GM15510 (cell line): ENCODE results near the gene PDLIM5.

Source experiments
- POLR2A ChIP-seq: IDR thresholded peaks from 3 replicates; pipeline ENCODE4 v1.6.1; 2011; ENCODE audit warnings: borderline replicate concordance; ENCODE audit not compliant: insufficient read length; ENCODE audit errors: extremely low read depth

Gene PDLIM5

DNA sequence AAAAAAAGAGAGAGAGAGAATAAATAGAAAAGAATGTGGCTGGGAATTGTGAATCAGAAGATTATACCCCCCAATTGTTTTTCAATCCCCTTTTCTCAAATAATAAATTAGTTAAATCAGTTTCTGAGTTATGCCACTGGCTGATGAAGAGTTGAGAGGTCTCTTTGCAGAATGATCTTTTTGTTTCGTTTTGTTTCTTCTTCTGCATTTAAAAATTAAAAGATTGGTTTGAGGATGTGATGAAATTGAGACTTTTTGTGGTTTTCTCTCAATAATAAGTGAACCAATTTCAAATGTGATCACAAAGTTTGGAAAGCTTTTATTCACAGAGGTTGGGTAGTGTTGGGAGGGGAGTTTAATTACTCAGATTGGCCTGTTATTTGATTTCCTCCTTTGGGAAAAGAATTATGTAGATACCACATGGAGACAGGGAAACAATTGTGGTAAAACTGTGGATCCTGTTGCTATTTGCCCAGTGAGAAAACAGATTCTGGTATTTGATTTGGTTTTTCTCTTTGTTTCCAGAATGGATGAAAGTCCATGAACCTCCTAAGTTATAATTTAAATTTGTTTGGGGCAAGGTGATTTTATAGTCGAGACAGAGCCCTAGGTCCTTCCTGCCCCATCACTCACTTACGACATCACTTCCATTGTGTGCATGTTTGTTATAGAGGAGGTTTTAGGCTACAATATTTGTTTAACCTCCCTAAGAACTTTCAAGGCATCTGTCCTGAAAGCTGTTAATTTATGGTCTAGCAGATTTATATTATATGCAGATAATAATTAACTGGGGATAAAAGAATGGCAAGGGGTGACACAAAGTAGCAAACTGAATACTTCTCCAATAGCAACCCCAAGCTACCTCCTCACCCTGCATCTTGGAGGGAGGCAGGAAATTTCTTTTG, 214.0 kb downstream of the PDLIM5 start:
- no peak for TF ChIP-seq POLR2A

DNA sequence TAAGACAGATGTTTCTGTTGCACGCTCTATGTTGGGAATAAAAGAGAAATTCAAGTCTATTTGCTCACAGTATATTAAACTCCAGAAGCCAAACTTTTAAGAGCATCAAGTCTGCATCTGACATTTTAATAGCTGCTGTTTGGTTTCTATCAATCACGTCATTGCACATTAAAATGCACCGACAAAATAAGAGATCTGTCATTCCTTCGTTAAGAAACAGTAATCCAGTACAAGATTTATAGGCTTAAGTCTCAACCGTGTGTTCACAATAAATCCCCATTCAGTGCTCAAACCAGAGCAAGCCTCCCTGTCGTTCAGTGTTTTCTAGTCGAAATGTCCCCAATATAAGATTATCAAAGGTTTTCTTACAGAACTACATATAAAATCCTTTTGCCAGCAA, 217.0 kb downstream of the PDLIM5 start:
- TF ChIP-seq POLR2A, result no peak

DNA sequence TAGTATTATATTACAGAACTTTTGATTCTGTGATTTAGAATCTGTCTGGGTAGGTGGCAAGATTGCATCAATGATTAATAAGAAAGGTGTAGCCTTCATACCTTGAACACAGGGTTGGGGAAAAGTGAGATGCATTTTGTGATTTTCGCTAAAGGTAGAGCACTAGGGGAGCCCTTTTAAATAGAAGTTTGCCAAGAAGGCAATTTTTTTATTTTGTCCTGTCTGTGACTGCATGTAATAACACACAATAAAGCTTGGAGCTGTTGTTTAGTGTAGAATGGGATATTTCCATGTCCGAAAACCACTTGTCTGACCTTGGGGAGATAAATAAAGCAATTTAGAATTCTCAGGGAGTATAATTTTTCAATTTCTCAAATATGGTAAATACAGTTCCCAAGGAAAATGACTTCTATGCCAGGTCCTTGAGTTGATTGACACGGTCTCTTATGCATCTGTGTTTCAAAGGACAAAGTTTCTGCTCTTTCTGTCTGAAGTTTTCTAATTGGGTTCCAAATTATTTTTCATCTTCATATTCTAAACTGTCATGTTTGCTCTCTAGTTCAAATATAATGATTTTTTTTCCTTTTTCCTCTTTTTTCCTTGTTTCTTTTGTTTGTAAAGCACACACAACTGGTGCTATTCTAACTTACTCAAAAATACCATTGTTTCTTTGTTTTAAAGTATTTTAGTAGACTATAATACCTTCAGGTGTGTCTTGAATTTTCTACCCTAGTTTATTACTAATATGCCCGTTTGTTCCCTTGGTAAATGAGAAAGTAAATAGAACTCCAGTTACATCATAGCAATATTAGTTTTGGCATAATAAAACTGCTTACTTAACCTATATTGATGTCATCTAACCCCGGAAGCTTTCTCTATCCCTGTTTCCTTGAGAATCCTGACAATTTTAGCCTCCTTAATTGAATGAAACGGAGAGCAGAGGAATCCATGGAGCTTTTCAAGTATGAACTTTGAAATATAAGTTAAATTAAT, 218.2 kb downstream of the PDLIM5 start:
- no peak for TF ChIP-seq POLR2A

DNA sequence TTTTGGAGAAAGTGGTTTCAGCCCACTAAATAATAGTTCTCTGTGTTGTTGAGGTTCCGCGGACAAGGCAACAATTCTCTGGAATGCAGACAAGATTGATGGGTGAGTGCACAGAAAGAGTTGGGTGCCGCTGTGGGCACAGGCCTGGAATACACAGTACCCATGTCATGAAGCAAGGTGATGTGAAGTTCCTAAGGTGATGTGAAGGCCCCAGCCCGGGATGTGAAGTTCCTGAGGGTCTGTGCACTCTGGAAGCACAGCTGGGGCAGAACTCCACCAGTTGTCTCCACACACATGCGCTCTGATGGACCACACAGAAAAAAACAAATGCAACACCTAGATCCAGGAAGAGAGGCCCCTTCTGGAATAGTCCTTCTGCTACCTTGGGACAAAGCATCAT, 219.4 kb downstream of the PDLIM5 start:
- TF ChIP-seq POLR2A, result no peak

DNA sequence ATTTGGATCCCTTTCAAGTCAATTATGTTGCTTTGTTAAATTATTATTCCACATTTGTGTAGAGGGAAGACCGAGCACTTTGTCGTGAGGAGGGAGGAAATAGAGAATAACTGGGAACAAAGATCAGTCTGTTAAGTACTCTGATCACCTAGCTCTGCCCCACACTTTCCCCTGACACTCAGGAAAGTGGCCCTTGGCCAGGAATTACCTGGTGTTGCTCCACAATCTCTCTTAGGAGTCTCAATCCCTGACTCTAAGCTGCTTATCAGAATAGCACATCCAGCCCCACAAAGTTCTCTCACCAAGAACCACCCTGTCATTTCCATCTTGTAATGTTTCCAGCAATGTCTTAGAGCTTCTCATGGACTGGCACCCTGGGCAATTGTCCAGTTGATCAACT, 222.2 kb downstream of the PDLIM5 start:
- no peak for TF ChIP-seq POLR2A

DNA sequence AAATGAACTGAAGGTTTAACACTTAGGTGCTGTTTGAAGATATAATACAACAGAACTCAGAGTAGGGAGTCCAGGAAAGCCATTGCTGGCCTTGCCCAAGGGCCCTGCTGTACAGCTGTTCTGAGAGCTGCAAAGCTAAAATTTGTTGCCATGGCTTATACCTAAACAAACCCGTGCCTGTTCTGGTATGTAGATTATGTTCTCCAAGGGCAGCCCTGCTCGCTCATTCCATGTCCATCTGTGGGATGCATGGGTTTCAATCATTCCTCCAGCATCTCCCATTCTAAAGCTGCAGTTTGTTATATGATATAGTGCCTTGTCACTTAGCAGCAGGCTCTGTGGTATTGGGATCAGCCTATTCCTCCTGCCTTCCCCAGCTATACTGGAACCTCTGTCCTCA, 225.2 kb downstream of the PDLIM5 start:
- no peak for TF ChIP-seq POLR2A

DNA sequence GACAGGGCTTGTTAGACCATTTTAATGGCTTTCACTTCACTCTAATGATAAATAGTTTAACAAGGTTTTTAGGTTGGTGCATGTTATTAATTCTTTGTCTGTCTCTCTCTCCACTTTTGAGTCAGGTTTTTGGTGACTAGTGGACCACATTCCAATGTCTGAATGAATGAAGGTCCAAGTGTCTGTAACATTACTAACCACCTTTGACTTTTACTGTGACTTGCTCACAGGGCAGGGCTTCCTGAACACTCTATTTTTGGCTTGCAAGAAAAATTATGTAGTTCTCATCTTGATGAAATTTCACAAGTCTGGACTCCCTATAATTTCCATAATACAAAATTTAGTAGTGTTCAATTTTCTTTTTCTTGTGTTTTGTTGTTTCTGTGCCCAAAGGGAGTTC, 227.2 kb downstream of the PDLIM5 start:
- TF ChIP-seq POLR2A, result no peak

DNA sequence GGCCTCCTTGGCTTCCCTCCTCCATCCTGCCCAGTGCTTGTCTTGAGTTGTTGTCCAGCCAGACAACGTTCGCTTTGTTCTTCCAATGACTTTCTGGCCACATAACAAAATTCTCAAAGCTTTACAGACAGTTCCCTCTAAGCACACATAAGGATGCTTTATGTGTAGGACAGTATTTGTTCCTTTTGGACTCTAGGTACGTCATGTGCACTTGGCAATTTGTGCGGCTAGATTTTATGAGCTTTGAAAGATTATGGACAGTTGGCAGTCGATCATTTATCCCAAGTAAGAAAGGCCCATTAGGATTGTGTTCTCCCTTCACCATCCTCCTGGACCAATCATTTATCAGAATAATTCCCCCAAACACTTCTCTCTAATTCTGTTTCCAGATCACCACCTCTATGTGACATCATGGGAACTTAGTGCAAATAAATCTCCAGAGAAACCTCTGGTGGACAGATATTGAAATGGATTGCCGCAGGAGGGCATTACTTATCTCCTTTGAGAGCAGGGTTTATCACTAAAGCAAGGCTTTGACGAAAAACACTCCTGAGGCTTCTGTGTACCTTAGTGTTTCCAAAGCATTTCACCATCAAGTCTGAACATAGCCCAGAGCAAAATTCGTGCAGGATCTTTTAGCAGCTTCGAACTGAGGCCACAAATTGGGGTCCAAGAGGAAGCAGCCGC, 228.6 kb downstream of the PDLIM5 start:
- no peak for TF ChIP-seq POLR2A

DNA sequence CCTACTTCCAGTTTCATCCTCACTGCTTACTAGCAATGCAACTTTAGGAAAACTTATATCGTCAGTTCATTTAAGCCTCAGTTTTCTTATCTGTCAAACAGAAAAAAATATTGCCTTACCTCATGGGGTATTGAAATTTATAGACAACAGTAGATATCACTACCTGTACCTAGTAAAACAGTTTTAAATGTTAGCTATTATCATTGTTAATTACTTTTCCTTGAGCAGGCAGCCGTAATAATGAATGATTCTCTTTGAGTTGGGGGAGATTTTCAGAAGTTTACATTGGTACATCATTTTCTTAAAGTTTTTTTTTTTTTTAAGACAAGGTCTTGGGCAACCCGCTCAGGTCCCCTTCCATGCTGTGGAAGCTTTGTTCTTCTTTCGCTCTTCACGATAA, 234.3 kb downstream of the PDLIM5 start:
- TF ChIP-seq POLR2A, result no peak

DNA sequence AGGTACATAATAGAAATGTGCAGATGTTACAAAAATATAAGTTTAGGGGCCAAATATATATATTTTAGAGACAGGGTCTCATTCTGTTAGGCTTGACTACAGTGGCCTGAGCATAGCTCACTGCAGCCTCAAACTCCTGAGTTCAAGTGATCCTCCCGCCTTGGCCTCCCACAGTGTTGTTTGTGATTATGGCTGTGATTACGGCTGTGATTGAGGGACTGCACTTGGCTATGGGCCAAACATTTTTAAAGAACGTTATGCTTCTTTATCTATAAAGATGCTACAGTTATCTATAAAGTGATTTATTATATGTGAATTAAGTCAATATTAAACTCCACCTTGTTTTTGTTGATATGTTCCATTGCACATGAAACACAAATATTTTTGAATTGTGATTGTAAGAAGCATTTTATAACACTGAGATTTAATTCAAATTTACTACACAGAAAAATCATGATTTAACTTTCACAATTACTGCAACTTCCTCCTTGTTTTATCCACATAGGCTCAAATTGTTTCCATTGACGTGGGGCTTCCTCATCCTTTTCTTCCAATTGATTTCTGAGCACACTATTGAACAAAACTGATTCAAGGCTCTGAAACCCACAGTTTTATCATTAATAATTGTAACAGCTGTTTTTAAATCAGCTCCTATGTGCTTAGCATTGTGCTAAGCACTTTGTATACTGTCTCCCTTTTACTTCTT, 237.6 kb downstream of the PDLIM5 start:
- no peak for TF ChIP-seq POLR2A

DNA sequence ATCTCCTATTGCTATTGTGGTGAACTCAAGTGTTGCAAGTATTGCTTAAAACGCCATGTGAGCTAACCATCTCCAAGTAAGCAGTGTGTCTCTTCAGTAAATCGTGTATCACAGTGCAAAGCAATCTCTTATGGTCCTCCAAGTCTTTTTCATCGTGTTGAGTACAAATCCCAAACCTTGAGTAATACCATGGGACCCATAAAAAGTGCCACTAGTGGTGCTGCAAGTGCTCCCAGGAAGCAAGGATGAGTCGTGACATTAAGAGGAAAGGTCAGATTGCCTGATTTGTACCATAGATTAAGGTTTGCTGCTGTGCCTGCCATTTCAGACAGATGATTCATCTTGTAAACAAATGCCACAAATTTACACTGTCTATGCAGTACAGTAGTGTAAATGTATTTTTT, 239.1 kb downstream of the PDLIM5 start:
- TF ChIP-seq POLR2A, result no peak

DNA sequence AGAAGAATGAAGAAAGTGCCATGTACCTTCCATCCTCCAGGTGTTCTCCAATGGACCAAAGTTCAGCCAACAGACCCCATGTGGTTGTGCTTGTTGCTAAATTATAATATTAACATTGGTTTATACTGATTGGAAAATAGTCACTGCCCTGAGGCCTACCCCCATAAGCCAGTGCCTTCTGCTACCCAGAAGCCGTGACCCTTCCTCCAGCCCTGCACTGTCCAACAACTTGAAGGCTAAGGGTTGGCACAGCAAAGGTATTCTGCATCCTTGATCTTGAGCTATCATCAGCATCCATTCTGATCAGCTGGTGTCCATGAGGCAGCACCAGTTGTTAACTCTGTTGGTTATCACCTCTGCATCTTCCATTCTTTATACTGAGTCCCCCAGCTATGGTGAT, 239.8 kb downstream of the PDLIM5 start:
- no peak for TF ChIP-seq POLR2A

DNA sequence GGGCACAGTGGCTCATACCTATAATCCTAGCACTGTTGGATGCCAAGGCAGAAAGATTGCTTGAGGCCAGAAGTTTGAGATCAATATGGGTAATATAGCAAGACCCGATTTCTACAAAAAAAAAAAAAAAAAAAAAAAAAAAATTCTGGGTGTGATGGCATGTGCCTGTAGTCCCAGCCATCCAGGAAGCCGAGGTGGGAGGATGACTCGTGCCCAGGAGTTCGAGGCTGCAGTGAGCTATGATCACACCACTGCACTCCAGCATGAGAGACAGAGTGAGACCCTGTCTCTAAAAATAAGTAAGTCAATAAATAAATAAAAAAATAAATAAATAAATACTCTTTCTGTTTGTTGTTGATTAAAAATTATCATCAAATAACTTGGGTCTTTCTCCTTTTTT, 243.6 kb downstream of the PDLIM5 start:
- no peak for TF ChIP-seq POLR2A

DNA sequence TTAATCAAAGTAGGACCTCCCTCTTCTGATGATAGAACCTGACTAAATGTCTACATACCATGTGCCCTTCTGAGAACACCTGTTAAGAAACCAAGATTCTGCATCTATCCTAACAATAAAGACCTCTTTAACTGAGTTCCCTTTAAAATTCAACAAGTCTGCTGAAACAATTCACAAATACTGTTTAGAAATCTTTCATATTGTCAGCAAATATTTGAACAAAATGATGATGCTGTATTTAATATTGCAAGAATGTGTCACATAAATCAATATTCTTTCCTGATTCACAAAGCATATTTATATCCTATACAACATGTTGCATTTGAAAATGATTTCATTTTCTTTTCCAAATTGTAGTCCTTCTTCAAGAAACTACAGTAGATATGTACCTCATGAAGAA, 246.4 kb downstream of the PDLIM5 start:
- no peak for TF ChIP-seq POLR2A
